ENCODE measurements around the gene MDN1.

DNA sequence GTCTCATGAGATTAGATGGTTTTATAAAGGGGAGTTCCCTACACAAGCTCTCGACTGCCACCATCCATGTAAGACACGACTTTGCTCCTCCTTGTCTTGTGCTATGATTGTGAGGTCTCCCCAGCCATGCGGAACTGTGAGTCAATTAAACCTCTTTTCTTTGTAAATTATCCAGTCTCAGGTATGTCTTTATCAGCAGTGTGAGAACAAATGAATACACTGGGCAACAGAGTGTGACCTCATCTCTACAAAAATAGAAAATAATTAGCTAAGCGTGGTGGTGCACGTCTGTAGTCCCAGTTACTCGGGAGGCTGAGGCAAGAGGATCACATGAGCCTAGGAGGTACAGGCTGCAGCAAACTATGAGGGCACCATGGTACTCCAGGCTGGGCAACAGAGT is 51.3 kb downstream of the MDN1 start:
- TF ChIP-seq CTCF (IDR thresholded peaks at IDR 0.05) (no peak), POLR2AphosphoS5 (IDR thresholded peaks at IDR 0.05; ENCODE audit: low read depth, low read length) (no peak), TAF1 (IDR thresholded peaks at IDR 0.05; ENCODE audit: borderline replicate concordance, low read depth, low read length) (no peak), EZH2phosphoT487 (IDR thresholded peaks at IDR 0.05; ENCODE audit: borderline replicate concordance, low read depth) (no peak)
- TF ChIP-seq, protein P1, sequence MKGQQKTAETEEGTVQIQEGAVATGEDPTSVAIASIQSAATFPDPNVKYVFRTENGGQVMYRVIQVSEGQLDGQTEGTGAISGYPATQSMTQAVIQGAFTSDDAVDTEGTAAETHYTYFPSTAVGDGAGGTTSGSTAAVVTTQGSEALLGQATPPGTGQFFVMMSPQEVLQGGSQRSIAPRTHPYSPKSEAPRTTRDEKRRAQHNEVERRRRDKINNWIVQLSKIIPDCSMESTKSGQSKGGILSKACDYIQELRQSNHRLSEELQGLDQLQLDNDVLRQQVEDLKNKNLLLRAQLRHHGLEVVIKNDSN (IDR thresholded peaks at IDR 0.05; ENCODE audit: borderline replicate concordance, low read depth), result no peak

Measured in SK-N-SH (cell line).